Measurements from ENCODE around the gene TXNDC2. TPM values are rescaled to one million over a fixed set of nuclear protein-coding genes. Genes with fewer than 3 reads are reported as not detected.
A peak's percentile ranks its signal among the peaks of the same experiment; 100 is the strongest.

TXNDC2 gene
- polyA plus RNA-seq, 3 donors = 0.10 to 0.36 TPM; not detected in 1

DNA sequence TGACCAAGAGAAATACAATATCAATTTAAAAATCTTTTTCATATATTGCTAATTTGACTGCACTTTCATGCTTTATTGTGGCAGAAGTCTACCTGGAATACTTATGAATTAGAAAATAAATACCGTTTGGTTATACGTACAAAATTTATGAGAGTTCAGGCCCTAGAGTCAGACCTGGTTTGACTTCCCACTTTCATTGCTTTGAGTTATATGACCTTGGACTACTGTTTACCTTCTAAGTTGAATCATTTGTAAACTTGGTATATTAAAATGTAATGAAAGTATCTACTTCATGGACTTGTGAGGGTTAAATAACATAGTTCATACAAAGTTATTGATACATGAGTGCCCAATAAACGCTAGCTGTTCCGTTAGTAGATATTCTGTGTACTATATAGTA is 40.0 kb downstream of the TXNDC2 start:
- Histone ChIP-seq H3K36me3 (replicated peaks in 1 of 2; ENCODE audit: control insufficient read depth in 1 of 2, insufficient read depth in 2 of 2, low read length in 2 of 2) (no peaks in the 10 kb centered on the region), H2AFZ (ENCODE audit: insufficient read depth, low read depth, low read length, poor library complexity, severe bottlenecking) (no peak overlapping the region), H3K9me3 (replicated peaks in 1 of 2; ENCODE audit: control insufficient read depth in 1 of 2, insufficient read depth in 1 of 2, low read length in 2 of 2) (no peaks in the 10 kb centered on the region), H3K79me2 (ENCODE audit: insufficient read depth, low read length) (peaks cover 100% of the 10 kb centered on the region), H3K27ac (ENCODE audit: low read depth in 1 of 2, low read length in 2 of 2) (no peak overlapping the region), H3K9ac (ENCODE audit: insufficient read depth, low read length, poor library complexity, severe bottlenecking) (no peak overlapping the region), H3K27me3 (ENCODE audit: control insufficient read depth in 2 of 2, insufficient read depth in 2 of 2, low read length in 2 of 2) (no peaks in the 10 kb centered on the region), H3K4me1 (ENCODE audit: control insufficient read depth in 1 of 2, insufficient read depth in 2 of 2, low read length in 2 of 2) (peaks cover 8 to 19% of the 10 kb centered on the region in 2 donors), H4K20me1 (ENCODE audit: insufficient read depth, low read length) (peaks cover 100% of the 10 kb centered on the region), H3K4me3 (replicated peaks in 1 of 3; ENCODE audit: low read depth in 2 of 3, low read length in 3 of 3) (no peak overlapping the region), H3K4me2 (replicated peaks; ENCODE audit: extremely low read depth, low read length, poor library complexity, severe bottlenecking) (no peak overlapping the region)
- no CpG with 5 or more reads among the region's 4 CpGs for WGBS (ENCODE audit: insufficient coverage)
- no peak overlapping the region for H3K4me3 Mint-ChIP-seq
- H3K27me3 Mint-ChIP-seq (ENCODE audit: low read depth in 3 of 3) = no peaks in the 10 kb centered on the region
- H3K27ac Mint-ChIP-seq = no peak overlapping the region
- no peak for DNase-seq
- TF ChIP-seq, protein P1, sequence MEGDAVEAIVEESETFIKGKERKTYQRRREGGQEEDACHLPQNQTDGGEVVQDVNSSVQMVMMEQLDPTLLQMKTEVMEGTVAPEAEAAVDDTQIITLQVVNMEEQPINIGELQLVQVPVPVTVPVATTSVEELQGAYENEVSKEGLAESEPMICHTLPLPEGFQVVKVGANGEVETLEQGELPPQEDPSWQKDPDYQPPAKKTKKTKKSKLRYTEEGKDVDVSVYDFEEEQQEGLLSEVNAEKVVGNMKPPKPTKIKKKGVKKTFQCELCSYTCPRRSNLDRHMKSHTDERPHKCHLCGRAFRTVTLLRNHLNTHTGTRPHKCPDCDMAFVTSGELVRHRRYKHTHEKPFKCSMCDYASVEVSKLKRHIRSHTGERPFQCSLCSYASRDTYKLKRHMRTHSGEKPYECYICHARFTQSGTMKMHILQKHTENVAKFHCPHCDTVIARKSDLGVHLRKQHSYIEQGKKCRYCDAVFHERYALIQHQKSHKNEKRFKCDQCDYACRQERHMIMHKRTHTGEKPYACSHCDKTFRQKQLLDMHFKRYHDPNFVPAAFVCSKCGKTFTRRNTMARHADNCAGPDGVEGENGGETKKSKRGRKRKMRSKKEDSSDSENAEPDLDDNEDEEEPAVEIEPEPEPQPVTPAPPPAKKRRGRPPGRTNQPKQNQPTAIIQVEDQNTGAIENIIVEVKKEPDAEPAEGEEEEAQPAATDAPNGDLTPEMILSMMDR (IDR thresholded peaks at IDR 0.05) = no peak
- H3K36me3 Mint-ChIP-seq = peaks cover 3 to 4% of the 10 kb centered on the region in 2 donors
- peaks cover 47% of the 10 kb centered on the region for H3K4me1 Mint-ChIP-seq
- intact Hi-C loops (cut with micrococcal nuclease) = no loop called here
- no peaks in the 10 kb centered on the region for H3K9me3 Mint-ChIP-seq

DNA sequence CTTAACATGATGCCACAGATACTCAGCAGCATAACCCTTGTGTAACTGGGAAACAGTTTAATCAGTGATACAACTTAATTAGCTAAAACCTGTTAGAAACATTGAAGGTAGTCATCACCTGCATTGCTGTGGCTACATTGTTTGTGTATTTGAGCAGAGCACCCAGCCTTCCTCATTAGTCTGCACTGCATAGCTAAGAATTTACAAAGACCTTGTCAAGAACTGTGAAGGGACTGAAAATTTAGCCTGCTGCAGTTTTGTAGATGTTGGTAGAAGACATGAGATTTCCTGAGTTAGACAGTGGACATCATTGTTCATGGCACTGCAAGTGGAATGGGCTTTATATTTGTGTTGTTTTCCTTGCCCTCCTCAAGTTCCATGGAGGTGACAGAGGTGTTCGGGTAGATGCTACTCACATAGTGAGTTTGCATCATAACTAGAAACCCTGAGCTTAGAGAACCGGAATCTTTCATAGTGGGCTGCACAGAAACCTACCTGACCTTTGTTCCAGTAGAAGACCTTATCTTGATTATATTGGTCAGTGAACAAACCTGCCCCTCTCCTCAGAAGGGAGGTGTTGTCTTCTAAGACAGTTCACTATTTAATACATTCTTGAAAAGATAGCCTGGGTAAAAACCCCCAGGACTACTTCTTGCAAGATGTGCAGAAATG is 40.6 kb downstream of the TXNDC2 start:
- Mint-ChIP-seq H3K27ac (peak overlapping the region in 1 of 7 donors; percentile 11), H3K9me3 (no peaks in the 10 kb centered on the region), H3K27me3 (ENCODE audit: low read depth in 3 of 3) (no peaks in the 10 kb centered on the region), H3K4me1 (peaks cover 47% of the 10 kb centered on the region), H3K36me3 (peaks cover 3 to 4% of the 10 kb centered on the region in 2 donors), H3K4me3 (no peak overlapping the region)
- TF ChIP-seq, protein P1 (IDR thresholded peaks at IDR 0.05) = no peak
- Histone ChIP-seq H3K36me3 (replicated peaks in 1 of 2; ENCODE audit: control insufficient read depth in 1 of 2, insufficient read depth in 2 of 2, low read length in 2 of 2) (no peaks in the 10 kb centered on the region), H4K20me1 (ENCODE audit: insufficient read depth, low read length) (peaks cover 100% of the 10 kb centered on the region), H3K9me3 (replicated peaks in 1 of 2; ENCODE audit: control insufficient read depth in 1 of 2, insufficient read depth in 1 of 2, low read length in 2 of 2) (no peaks in the 10 kb centered on the region), H3K4me2 (replicated peaks; ENCODE audit: extremely low read depth, low read length, poor library complexity, severe bottlenecking) (no peak overlapping the region), H3K4me3 (replicated peaks in 1 of 3; ENCODE audit: low read depth in 2 of 3, low read length in 3 of 3) (no peak overlapping the region), H3K79me2 (ENCODE audit: insufficient read depth, low read length) (peaks cover 100% of the 10 kb centered on the region), H3K27ac (ENCODE audit: low read depth in 1 of 2, low read length in 2 of 2) (no peak overlapping the region), H3K4me1 (ENCODE audit: control insufficient read depth in 1 of 2, insufficient read depth in 2 of 2, low read length in 2 of 2) (peaks cover 5 to 14% of the 10 kb centered on the region in 2 donors), H3K9ac (ENCODE audit: insufficient read depth, low read length, poor library complexity, severe bottlenecking) (no peak overlapping the region), H3K27me3 (ENCODE audit: control insufficient read depth in 2 of 2, insufficient read depth in 2 of 2, low read length in 2 of 2) (no peaks in the 10 kb centered on the region), H2AFZ (ENCODE audit: insufficient read depth, low read depth, low read length, poor library complexity, severe bottlenecking) (no peak overlapping the region)
- intact Hi-C loops (cut with micrococcal nuclease) = no loop called here
- no peak for DNase-seq
- WGBS (ENCODE audit: insufficient coverage) = 100% methylated on average over 1 of the region's 2 CpGs
